ENCODE data around the gene COLEC11.

The COLEC11 gene

GRCh38 chr2:3675687-3676086 lies 80.8 kb downstream of the COLEC11 start:
- TF ChIP-seq CTCF (IDR thresholded peaks at IDR 0.05; ENCODE audit: extremely low read depth, insufficient read depth, missing control alignments): no peak
- DNase-seq (ENCODE audit: low spot score): no peak
- in situ Hi-C loops (cut with MboI; ENCODE audit: low pct_unique_long_range_greater_than_20kb, low sequenced_read_pairs, unreplicated experiment): no loop called here

GRCh38 chr2:3677436-3677835 lies 82.5 kb downstream of the COLEC11 start:
- in situ Hi-C loops (cut with MboI; ENCODE audit: low pct_unique_long_range_greater_than_20kb, low sequenced_read_pairs, unreplicated experiment): no loop called here
- DNase-seq (ENCODE audit: low spot score): no peak

GRCh38 chr2:3678212-3678611 lies 83.3 kb downstream of the COLEC11 start:
- no peak for TF ChIP-seq CTCF (IDR thresholded peaks at IDR 0.05; ENCODE audit: extremely low read depth, insufficient read depth, missing control alignments)
- DNase-seq (ENCODE audit: low spot score): no peak
- in situ Hi-C loops (cut with MboI; ENCODE audit: low pct_unique_long_range_greater_than_20kb, low sequenced_read_pairs, unreplicated experiment): no loop called here

More at GRCh38 chr2:3677436-3677835, 82.5 kb downstream of the COLEC11 start:
- TF ChIP-seq CTCF (IDR thresholded peaks at IDR 0.05; ENCODE audit: extremely low read depth, insufficient read depth, missing control alignments): no peak

- TF ChIP-seq CTCF (IDR thresholded peaks at IDR 0.05; ENCODE audit: extremely low read depth, insufficient read depth, missing control alignments): no peak
- DNase-seq (ENCODE audit: low spot score): no peak
- in situ Hi-C loops (cut with MboI; ENCODE audit: low pct_unique_long_range_greater_than_20kb, low sequenced_read_pairs, unreplicated experiment): no loop called here
These were observed 84.3 kb downstream of the COLEC11 start for GRCh38 chr2:3679180-3679579.

- no peak for DNase-seq (ENCODE audit: low spot score)
These were observed 84.9 kb downstream of the COLEC11 start for GRCh38 chr2:3679616-3680393.

GRCh38 chr2:3680548-3681345 lies 85.8 kb downstream of the COLEC11 start:
- no peak for TF ChIP-seq CTCF (IDR thresholded peaks at IDR 0.05; ENCODE audit: extremely low read depth, insufficient read depth, missing control alignments)
- in situ Hi-C loops (cut with MboI; ENCODE audit: low pct_unique_long_range_greater_than_20kb, low sequenced_read_pairs, unreplicated experiment): no loop called here
- no peak for DNase-seq (ENCODE audit: low spot score)

More at GRCh38 chr2:3679616-3680393, 84.9 kb downstream of the COLEC11 start:
- no peak for TF ChIP-seq CTCF (IDR thresholded peaks at IDR 0.05; ENCODE audit: extremely low read depth, insufficient read depth, missing control alignments)
- in situ Hi-C loops (cut with MboI; ENCODE audit: low pct_unique_long_range_greater_than_20kb, low sequenced_read_pairs, unreplicated experiment): no loop called here

All from GM13977 (cell line).